ENCODE measurements around the gene MAP3K3. TPM values are rescaled to one million over a fixed set of nuclear protein-coding genes. Genes with fewer than 3 reads are reported as not detected.
A peak's percentile ranks its signal among the peaks of the same experiment; 100 is the strongest.

The MAP3K3 gene
- total RNA-seq, 4 donors from 2014 or later, result 62.8 to 107 (median 71.7) TPM

- TF ChIP-seq POLR2A (IDR thresholded peaks at IDR 0.05) (no peak), CTCF (IDR thresholded peaks at IDR 0.05) (no peak), EP300 (IDR thresholded peaks at IDR 0.05) (no peak)
- peaks cover 0 to 20% (median 8%) of the 10 kb centered on the region in 4 donors for H3K4me1 ChIP-seq
- H3K27me3 ChIP-seq, result no peaks in the 10 kb centered on the region
- no peak overlapping the region for H3K27ac ChIP-seq
- no peaks in the 10 kb centered on the region for H3K9me3 ChIP-seq
- H3K36me3 ChIP-seq, result peaks cover 0 to 3% (median 0%) of the 10 kb centered on the region in 3 donors
- DNase-seq (ENCODE audit: low spot score in 2 of 2), result no peak
- 89 to 93% methylated on average over 8 of the region's 8 CpGs for WGBS, 2 donors
- no peak overlapping the region for H3K4me3 ChIP-seq
Measured at GRCh38 chr17:63735691-63736090, 113.5 kb downstream of the MAP3K3 start.

- TF ChIP-seq CTCF (IDR thresholded peaks at IDR 0.05) (no peak), POLR2A (IDR thresholded peaks at IDR 0.05) (no peak), EP300 (IDR thresholded peaks at IDR 0.05) (no peak)
- peaks cover 0 to 25% (median 12%) of the 10 kb centered on the region in 4 donors for H3K4me1 ChIP-seq
- H3K36me3 ChIP-seq, result peaks cover 0 to 12% (median 0%) of the 10 kb centered on the region in 3 donors
- no peaks in the 10 kb centered on the region for H3K27me3 ChIP-seq
- peak overlapping the region in 3 of 4 donors; percentile 91 to 94 (median 92) for H3K27ac ChIP-seq
- DNase-seq (ENCODE audit: low spot score in 2 of 2), result no peak
- no peaks in the 10 kb centered on the region for H3K9me3 ChIP-seq
- H3K4me3 ChIP-seq, result peak overlapping the region; percentile 74 to 92 (median 86)
- 39 to 41% methylated on average over 12 of the region's 12 CpGs for WGBS, 2 donors
Measured at GRCh38 chr17:63740464-63741142, 118.4 kb downstream of the MAP3K3 start.

- H3K36me3 ChIP-seq, result peaks cover 0 to 17% (median 0%) of the 10 kb centered on the region in 3 donors
- DNase-seq (ENCODE audit: low spot score in 2 of 2), result no peak
- H3K9me3 ChIP-seq, result no peaks in the 10 kb centered on the region
- 0% methylated on average over 10 to 12 of the region's 14 CpGs for WGBS, 2 donors
- peaks cover 0 to 25% (median 12%) of the 10 kb centered on the region in 4 donors for H3K4me1 ChIP-seq
- H3K4me3 ChIP-seq, result peak overlapping the region; percentile 74 to 92 (median 86)
- H3K27me3 ChIP-seq, result no peaks in the 10 kb centered on the region
- TF ChIP-seq CTCF (IDR thresholded peaks at IDR 0.05) (no peak), POLR2A (IDR thresholded peaks at IDR 0.05) (no peak), EP300 (IDR thresholded peaks at IDR 0.05) (no peak)
- H3K27ac ChIP-seq, result peak overlapping the region; percentile 58 to 94 (median 92)
Measured at GRCh38 chr17:63741143-63741407, 118.9 kb downstream of the MAP3K3 start.

GRCh38 chr17:63741408-63742173 lies 119.4 kb downstream of the MAP3K3 start, which contains the start of gene STRADA:
Gene STRADA (minus strand): TSS chr17:63741799. CDS start chr17:63728369, 13,430 bp downstream.
- 0 to 1% methylated on average over 41 to 46 of the region's 61 CpGs for WGBS, 2 donors
- Histone ChIP-seq H3K27me3 (no peaks in the 10 kb centered on the region), H3K9me3 (no peaks in the 10 kb centered on the region), H3K4me1 (peaks cover 0 to 25% (median 12%) of the 10 kb centered on the region in 4 donors), H3K27ac (peak within 1 kb of the TSS; percentile 58 to 94 (median 92)), H3K4me3 (peak within 1 kb of the TSS; percentile 74 to 92 (median 86)), H3K36me3 (peaks cover 0 to 22% (median 0%) of the 10 kb centered on the region in 3 donors)
- peak; percentile 94 to 95 for DNase-seq (ENCODE audit: low spot score in 2 of 2)
- peak in 1 of 5 experiments; percentile 30 for TF ChIP-seq CTCF (IDR thresholded peaks at IDR 0.05)
- peak; percentile 49 to 78 for TF ChIP-seq POLR2A (IDR thresholded peaks at IDR 0.05)
- peak; percentile 85 to 92 for TF ChIP-seq EP300 (IDR thresholded peaks at IDR 0.05)

Small RNAs within 50 kb of the gene (small RNA-seq; reads per million reads assigned to genes)
- gene RNU6-288P, result not detected

Other genes with a start within 250 kb of the MAP3K3 start
- gene CYB561, start 176.1 kb upstream of the MAP3K3 start, total RNA-seq, result 10 to 100 TPM; 21.4 to 52.5 (median 35.0) TPM
- 10 to 100 TPM in 2 of 4 donors, 1 to 10 TPM in 2; 7.5 to 35.3 (median 14.1) TPM for gene ACE, start 145.4 kb upstream of the MAP3K3 start, total RNA-seq
- gene KCNH6, start 99.1 kb upstream of the MAP3K3 start, total RNA-seq, result not detected
- gene DCAF7, start 71.9 kb upstream of the MAP3K3 start, total RNA-seq, result 10 to 100 TPM; 25.5 to 33.3 (median 28.2) TPM
- gene TACO1, start 21.5 kb upstream of the MAP3K3 start, total RNA-seq, result 10 to 100 TPM in 3 of 4 donors, 1 to 10 TPM in 1; 9.8 to 18.0 (median 13.3) TPM
- 10 to 100 TPM in 3 of 4 donors, 1 to 10 TPM in 1; 7.5 to 40.2 (median 25.2) TPM for gene LIMD2, start 77.7 kb downstream of the MAP3K3 start, total RNA-seq
- 10 to 100 TPM; 38.0 to 45.8 (median 43.2) TPM for gene STRADA, start 119.4 kb downstream of the MAP3K3 start, total RNA-seq
- gene CCDC47, start 151.2 kb downstream of the MAP3K3 start, total RNA-seq, result 10 to 100 TPM; 43.7 to 62.0 (median 51.0) TPM
- gene DDX42, start 151.8 kb downstream of the MAP3K3 start, total RNA-seq, result 100 to 1,000 TPM; 106 to 154 (median 123) TPM
- gene PSMC5, start 205.0 kb downstream of the MAP3K3 start, total RNA-seq, result 100 to 1,000 TPM in 2 of 4 donors, 10 to 100 TPM in 2; 62.1 to 116 (median 103) TPM
- gene FTSJ3, start 205.2 kb downstream of the MAP3K3 start, total RNA-seq, result 10 to 100 TPM; 32.8 to 69.3 (median 43.2) TPM
- gene SMARCD2, start 220.3 kb downstream of the MAP3K3 start, total RNA-seq, result 100 to 1,000 TPM; 241 to 402 (median 302) TPM

Measured in tibial nerve (tissue), 4 donors.